Keratinocyte (primary cell): ENCODE results near the gene RABGEF1. TPM values are rescaled to one million over a fixed set of nuclear protein-coding genes. Genes with fewer than 3 reads are reported as not detected.
"Not testable (repeated sequence)": the region's sequence is repeated elsewhere in the genome, so short reads cannot be mapped to it uniquely, and the experiment has no call there.

Source experiments
- DNase-seq: peaks from one replicate; pipeline ENCODE4 v3.0.0-alpha.2; 2011; ENCODE audit warnings: low read depth, missing footprints, low spot score
- FAIRE-seq: peaks from 2 replicates; lab custom pipeline; 2011; peaks lifted over from hg19 to GRCh38; lab: Jason Lieb, UNC
- H2AFZ ChIP-seq: 2 replicates; pipeline ENCODE4 v1.6.0; 2012; ENCODE audit warnings: low read length, control low read depth, inconsistent platforms; ENCODE audit not compliant: control insufficient read depth
- H3K27ac ChIP-seq: 2 replicates; pipeline ENCODE4 v1.5.1; 2011; ENCODE audit warnings: low read length; ENCODE audit not compliant: control insufficient read depth, insufficient read depth
- H3K27me3 ChIP-seq: 3 replicates; pipeline ENCODE4 v1.6.0; 2011; ENCODE audit warnings: low read length; ENCODE audit not compliant: control insufficient read depth, insufficient read depth; ENCODE audit errors: extremely low read depth
- H3K36me3 ChIP-seq, 2 experiments: 2 replicates in 1 of 2; 3 replicates in 1 of 2; pipeline ENCODE4 v1.5.1; 2011; ENCODE audit warnings: low read length in 2 of 2, mild to moderate bottlenecking in 1 of 2; ENCODE audit not compliant: control insufficient read depth in 2 of 2, insufficient read depth in 2 of 2; ENCODE audit errors: extremely low read depth in 1 of 2
- H3K4me1 ChIP-seq: 3 replicates; pipeline ENCODE4 v1.5.1; 2011; ENCODE audit warnings: low read length; ENCODE audit not compliant: control insufficient read depth, insufficient read depth; ENCODE audit errors: extremely low read depth
- H3K4me2 ChIP-seq: 3 replicates; pipeline ENCODE4 v1.6.0; 2011; ENCODE audit warnings: low read depth, low read length; ENCODE audit not compliant: control insufficient read depth, insufficient read depth; ENCODE audit errors: extremely low read depth
- H3K4me3 ChIP-seq, 3 experiments: fragments of 200-600 bp in 1 of 3; sonication (generic) in 1 of 3; 2 replicates in 2 of 3; 3 replicates in 1 of 3; pipeline ENCODE4 v1.5.1; 2011 to 2016; ENCODE audit warnings: low read length in 3 of 3, mild to moderate bottlenecking in 3 of 3, control low read depth in 2 of 3, inconsistent platforms in 1 of 3, low read depth in 1 of 3, mixed read lengths in 1 of 3, mixed run types in 1 of 3, moderate library complexity in 1 of 3; ENCODE audit not compliant: control insufficient read depth in 2 of 3, insufficient read depth in 2 of 3; ENCODE audit errors: extremely low read depth in 1 of 3
- H3K79me2 ChIP-seq: 2 replicates; pipeline ENCODE4 v1.6.0; 2012; ENCODE audit warnings: low read length; ENCODE audit not compliant: control insufficient read depth, insufficient read depth
- H3K9ac ChIP-seq: 3 replicates; pipeline ENCODE4 v1.6.0; 2011; ENCODE audit warnings: low read length; ENCODE audit not compliant: control insufficient read depth, insufficient read depth; ENCODE audit errors: extremely low read depth
- H3K9me1 ChIP-seq: 3 replicates; pipeline ENCODE4 v1.6.0; 2011; ENCODE audit warnings: low read length; ENCODE audit not compliant: control insufficient read depth, insufficient read depth; ENCODE audit errors: extremely low read depth
- H3K9me3 ChIP-seq: 2 replicates; pipeline ENCODE4 v1.5.1; 2012; ENCODE audit warnings: low read depth, low read length; ENCODE audit not compliant: control insufficient read depth
- H4K20me1 ChIP-seq: 3 replicates; pipeline ENCODE4 v1.6.0; 2011; ENCODE audit warnings: low read length; ENCODE audit not compliant: control insufficient read depth, insufficient read depth; ENCODE audit errors: extremely low read depth
- EZH2 ChIP-seq: IDR thresholded peaks from one replicate; pipeline ENCODE4 v1.6.1; 2012; ENCODE audit warnings: inconsistent platforms, mild to moderate bottlenecking, low read length, moderate library complexity
- dilution Hi-C: fragments of 300-500 bp; cut with MboI; formaldehyde crosslinking; loops from one replicate; pipeline ENCODE4 v1.7.0; 2020; ENCODE audit warnings: low sequenced_read_pairs; ENCODE audit not compliant: extremely low pct_ligation_motif_present
- polyA plus RNA-seq, 5 experiments: library from polyadenylated mRNA; depleted of rRNA in 3 of 5; stranded (reverse) in 3 of 5; stranded (forward) in 1 of 5; unstranded in 1 of 5; fragments of >200 nt; gene quantifications; 1 replicate in 1 of 5; 2 replicates in 3 of 5; 3 replicates in 1 of 5; pipeline versions ENCODE4 v1.2.1 to v1.2.3, GENCODE V29; 2011 to 2012; ENCODE audit warnings: missing spikeins in 2 of 5, low read depth in 1 of 5, low replicate concordance in 1 of 5
- TF ChIP-seq, protein P1 (sequence below), 3 experiments: IDR thresholded peaks in 1 of 3; conservative IDR thresholded peaks in 1 of 3; optimal IDR thresholded peaks in 1 of 3; 2 replicates in 2 of 3; 3 replicates in 1 of 3; pipeline versions ENCODE3 to v1.5.1; 2011; ENCODE audit warnings: low read length in 3 of 3, mild to moderate bottlenecking in 3 of 3, moderate library complexity in 2 of 3, control low read depth in 1 of 3, inconsistent platforms in 1 of 3; ENCODE audit not compliant: insufficient read depth in 2 of 3; ENCODE audit errors: extremely low read depth in 1 of 3

The RABGEF1 gene
- polyA plus RNA-seq, 1 donor (not counting 4 experiments of a cell fraction or from before 2014, with no cell fraction given), result 58.2 TPM

DNA sequence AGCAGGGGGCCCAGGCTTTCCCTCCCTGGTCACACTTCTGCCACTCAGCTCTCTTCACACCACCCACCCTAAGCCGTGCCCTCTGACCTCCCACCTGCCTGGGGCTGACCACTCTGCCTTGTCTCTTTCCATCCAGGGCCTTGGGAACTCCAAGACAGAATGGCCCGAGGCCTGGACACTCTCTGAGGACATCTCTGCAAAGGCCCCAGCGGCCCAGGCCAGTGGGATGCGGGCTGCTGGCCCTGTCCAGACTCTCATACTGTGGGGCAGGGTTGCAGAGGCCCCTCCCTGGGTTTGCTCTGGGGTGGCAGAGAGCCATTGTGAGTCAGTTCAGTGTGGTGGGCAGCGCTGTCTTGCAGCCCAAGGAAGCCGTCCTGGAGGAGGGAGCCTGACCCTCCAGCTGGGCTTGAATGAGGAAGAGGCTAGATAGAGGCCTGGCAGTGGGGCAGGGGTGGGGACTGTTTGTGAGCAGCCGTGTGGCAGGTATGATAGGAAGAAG lies 39.9 kb upstream of the RABGEF1 start:
- no peaks in the 10 kb centered on the region for H3K9me1 ChIP-seq
- peaks cover 6% of the 10 kb centered on the region for H4K20me1 ChIP-seq
- H3K27ac ChIP-seq, result no peak overlapping the region
- no peaks in the 10 kb centered on the region for H3K27me3 ChIP-seq
- H3K9me3 ChIP-seq, result no peaks in the 10 kb centered on the region
- H3K79me2 ChIP-seq, result no peaks in the 10 kb centered on the region
- FAIRE-seq (no peak), DNase-seq (no peak)
- peaks cover 8% of the 10 kb centered on the region for H3K4me1 ChIP-seq
- no peak overlapping the region for H3K9ac ChIP-seq
- no peak for TF ChIP-seq EZH2
- TF ChIP-seq, protein P1, sequence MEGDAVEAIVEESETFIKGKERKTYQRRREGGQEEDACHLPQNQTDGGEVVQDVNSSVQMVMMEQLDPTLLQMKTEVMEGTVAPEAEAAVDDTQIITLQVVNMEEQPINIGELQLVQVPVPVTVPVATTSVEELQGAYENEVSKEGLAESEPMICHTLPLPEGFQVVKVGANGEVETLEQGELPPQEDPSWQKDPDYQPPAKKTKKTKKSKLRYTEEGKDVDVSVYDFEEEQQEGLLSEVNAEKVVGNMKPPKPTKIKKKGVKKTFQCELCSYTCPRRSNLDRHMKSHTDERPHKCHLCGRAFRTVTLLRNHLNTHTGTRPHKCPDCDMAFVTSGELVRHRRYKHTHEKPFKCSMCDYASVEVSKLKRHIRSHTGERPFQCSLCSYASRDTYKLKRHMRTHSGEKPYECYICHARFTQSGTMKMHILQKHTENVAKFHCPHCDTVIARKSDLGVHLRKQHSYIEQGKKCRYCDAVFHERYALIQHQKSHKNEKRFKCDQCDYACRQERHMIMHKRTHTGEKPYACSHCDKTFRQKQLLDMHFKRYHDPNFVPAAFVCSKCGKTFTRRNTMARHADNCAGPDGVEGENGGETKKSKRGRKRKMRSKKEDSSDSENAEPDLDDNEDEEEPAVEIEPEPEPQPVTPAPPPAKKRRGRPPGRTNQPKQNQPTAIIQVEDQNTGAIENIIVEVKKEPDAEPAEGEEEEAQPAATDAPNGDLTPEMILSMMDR (optimal IDR thresholded peaks at IDR 0.05 in 1 of 3, IDR thresholded peaks at IDR 0.05 in 1 of 3, conservative IDR thresholded peaks at IDR 0.05 in 1 of 3; ENCODE audit: extremely low read depth in 1 of 3, insufficient read depth in 2 of 3, low read length in 3 of 3), result no peak
- peaks cover 0 to 4% of the 10 kb centered on the region in 2 experiments for H3K36me3 ChIP-seq
- no peak overlapping the region for H2AFZ ChIP-seq
- H3K4me3 ChIP-seq, result no peak overlapping the region
- dilution Hi-C loops, result no loop called here
- H3K4me2 ChIP-seq, result no peak overlapping the region

DNA sequence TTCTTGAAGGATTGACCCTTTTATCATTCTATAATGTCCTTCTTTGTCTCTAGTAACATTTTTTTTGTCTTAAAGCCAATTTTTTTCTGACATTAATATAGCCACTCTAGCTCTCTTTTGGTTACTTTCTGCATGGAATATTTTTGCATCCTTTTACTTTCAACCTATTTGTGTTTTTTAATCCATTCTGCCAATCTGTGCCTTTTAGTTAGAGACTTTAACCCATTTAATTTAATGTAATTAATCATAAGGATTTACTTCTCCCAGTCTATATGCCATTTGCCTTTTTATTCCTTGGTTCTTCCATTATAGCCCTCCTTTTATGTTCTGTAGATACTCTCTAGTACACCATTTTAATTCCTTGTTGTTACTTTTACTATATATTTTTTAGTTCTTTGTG lies 32.7 kb upstream of the RABGEF1 start:
- peaks cover 0 to 3% of the 10 kb centered on the region in 2 experiments for H3K36me3 ChIP-seq
- no peak overlapping the region for H3K4me2 ChIP-seq
- no peak overlapping the region for H2AFZ ChIP-seq
- no peak overlapping the region for H3K27ac ChIP-seq
- TF ChIP-seq, protein P1 (optimal IDR thresholded peaks at IDR 0.05 in 1 of 3, IDR thresholded peaks at IDR 0.05 in 1 of 3, conservative IDR thresholded peaks at IDR 0.05 in 1 of 3; ENCODE audit: extremely low read depth in 1 of 3, insufficient read depth in 2 of 3, low read length in 3 of 3), result no peak
- TF ChIP-seq EZH2, result no peak
- no peaks in the 10 kb centered on the region for H3K4me1 ChIP-seq
- H4K20me1 ChIP-seq, result no peaks in the 10 kb centered on the region
- H3K4me3 ChIP-seq, result no peak overlapping the region
- no peaks in the 10 kb centered on the region for H3K79me2 ChIP-seq
- FAIRE-seq, result no peak
- H3K9me3 ChIP-seq, result no peaks in the 10 kb centered on the region
- no peak overlapping the region for H3K9ac ChIP-seq
- no peak for DNase-seq
- H3K27me3 ChIP-seq, result no peaks in the 10 kb centered on the region
- dilution Hi-C loops, result no loop called here
- H3K9me1 ChIP-seq, result no peaks in the 10 kb centered on the region

DNA sequence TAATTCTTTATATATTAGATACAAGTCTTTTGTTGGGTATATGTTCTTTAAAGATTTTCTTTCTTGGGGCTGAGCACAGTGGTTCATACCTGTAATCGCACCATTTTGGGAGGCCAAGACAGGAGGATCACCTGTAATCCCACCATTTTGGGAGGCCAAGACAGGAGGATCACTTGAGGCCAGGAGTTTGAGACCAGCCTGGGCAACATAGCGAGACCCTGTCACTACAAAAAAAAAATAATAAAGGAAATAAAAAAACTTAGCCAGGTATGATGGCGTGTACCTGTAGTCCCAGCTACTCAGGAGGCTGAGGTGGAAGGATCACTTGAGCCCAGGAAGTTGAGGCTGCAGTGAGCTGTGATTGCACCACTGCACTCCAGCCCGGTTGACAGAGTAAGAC lies 29.8 kb upstream of the RABGEF1 start:
- DNase-seq, dilution Hi-C loops: not testable (repeated sequence)

More for the DNA sequence above, 29.8 kb upstream of the RABGEF1 start:
- not testable (repeated sequence) for H3K27ac ChIP-seq, H3K4me1 ChIP-seq, FAIRE-seq, H3K4me2 ChIP-seq, H2AFZ ChIP-seq, H3K4me3 ChIP-seq, H3K9me1 ChIP-seq, H3K79me2 ChIP-seq, H3K36me3 ChIP-seq, H4K20me1 ChIP-seq, H3K9me3 ChIP-seq, H3K27me3 ChIP-seq, H3K9ac ChIP-seq
